Measurements from ENCODE around the gene CCR7. TPM values are rescaled to one million over a fixed set of nuclear protein-coding genes. Genes with fewer than 3 reads are reported as not detected.

Gene CCR7
- total and polyA plus RNA-seq, 2 of the 13 experiments (the other 11 are each of a cell fraction or from before 2014, with no cell fraction given): 0.04 to 0.53 TPM

DNA sequence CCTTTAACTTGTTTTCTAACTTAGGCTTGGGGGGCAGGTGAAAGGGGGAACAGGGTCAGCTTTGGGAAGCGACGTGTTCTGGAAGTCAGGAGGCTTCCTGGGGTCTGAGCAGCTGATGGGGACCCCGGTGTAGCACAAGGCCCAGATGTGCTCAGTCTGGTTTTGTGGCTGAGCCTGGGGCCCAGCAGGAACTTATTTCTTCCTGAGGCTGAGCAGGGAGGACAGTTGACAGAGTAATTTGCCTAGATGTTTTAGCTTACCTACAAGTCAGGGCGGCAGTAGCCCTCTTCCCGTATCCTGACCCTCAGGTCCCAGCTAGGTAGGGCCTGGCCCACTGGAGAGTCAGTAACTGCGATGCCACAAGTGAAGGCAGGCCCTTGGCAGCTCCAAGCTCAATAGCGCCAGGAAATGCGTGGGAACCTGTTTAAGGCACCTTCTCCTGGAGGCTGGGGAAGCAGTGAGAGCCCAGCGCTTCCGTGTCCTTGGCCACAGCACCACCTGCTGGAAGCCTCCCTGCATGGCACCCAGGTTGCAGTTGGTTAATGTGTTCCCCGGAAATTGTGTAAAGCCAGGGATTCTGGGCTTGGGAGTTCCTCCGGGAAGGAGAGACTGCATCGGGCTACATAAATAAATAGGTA, 5.2 kb downstream of the CCR7 start (continued):
- TF ChIP-seq ZNF274 (CRISPR knock-in tag; IDR thresholded peaks at IDR 0.05) (peak; percentile 71; the same call in 1 of the 2 replicates), MTF2 (CRISPR knock-in tag; IDR thresholded peaks at IDR 0.05; ENCODE audit: borderline replicate concordance) (no peak), TEAD3 (CRISPR knock-in tag; optimal IDR thresholded peaks at IDR 0.05; ENCODE audit: borderline replicate concordance) (peak; percentile 86), PHF8 (CRISPR knock-in tag; IDR thresholded peaks at IDR 0.05) (peak; percentile 60), KDM3A (CRISPR knock-in tag; IDR thresholded peaks at IDR 0.05; ENCODE audit: low read depth) (peak; percentile 91; the same call in 1 of the 2 replicates), ZSCAN30 (CRISPR knock-in tag; IDR thresholded peaks at IDR 0.05) (no peak), CBX5 (CRISPR knock-in tag; IDR thresholded peaks at IDR 0.05; ENCODE audit: borderline replicate concordance) (peak; percentile 94), ZNF7 (CRISPR knock-in tag; IDR thresholded peaks at IDR 0.05) (peak; percentile 56), ZNF747 (CRISPR knock-in tag; IDR thresholded peaks at IDR 0.05; ENCODE audit: borderline replicate concordance) (no peak), ZNF616 (CRISPR knock-in tag; IDR thresholded peaks at IDR 0.05; ENCODE audit: low read depth) (no peak), ZFP36L1 (CRISPR knock-in tag; IDR thresholded peaks at IDR 0.05) (no peak)
- TF ChIP-seq, protein P1, sequence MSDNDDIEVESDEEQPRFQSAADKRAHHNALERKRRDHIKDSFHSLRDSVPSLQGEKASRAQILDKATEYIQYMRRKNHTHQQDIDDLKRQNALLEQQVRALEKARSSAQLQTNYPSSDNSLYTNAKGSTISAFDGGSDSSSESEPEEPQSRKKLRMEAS (IDR thresholded peaks at IDR 0.05): peak; percentile 76
- TF ChIP-seq, protein P2, sequence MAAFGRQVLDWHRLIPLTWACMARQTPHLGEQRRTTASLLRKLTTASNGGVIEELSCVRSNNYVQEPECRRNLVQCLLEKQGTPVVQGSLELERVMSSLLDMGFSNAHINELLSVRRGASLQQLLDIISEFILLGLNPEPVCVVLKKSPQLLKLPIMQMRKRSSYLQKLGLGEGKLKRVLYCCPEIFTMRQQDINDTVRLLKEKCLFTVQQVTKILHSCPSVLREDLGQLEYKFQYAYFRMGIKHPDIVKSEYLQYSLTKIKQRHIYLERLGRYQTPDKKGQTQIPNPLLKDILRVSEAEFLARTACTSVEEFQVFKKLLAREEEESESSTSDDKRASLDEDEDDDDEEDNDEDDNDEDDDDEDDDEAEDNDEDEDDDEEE (CRISPR knock-in tag; IDR thresholded peaks at IDR 0.05): no peak; the same call in 1 of the 2 replicates
- TF ChIP-seq, protein P3, sequence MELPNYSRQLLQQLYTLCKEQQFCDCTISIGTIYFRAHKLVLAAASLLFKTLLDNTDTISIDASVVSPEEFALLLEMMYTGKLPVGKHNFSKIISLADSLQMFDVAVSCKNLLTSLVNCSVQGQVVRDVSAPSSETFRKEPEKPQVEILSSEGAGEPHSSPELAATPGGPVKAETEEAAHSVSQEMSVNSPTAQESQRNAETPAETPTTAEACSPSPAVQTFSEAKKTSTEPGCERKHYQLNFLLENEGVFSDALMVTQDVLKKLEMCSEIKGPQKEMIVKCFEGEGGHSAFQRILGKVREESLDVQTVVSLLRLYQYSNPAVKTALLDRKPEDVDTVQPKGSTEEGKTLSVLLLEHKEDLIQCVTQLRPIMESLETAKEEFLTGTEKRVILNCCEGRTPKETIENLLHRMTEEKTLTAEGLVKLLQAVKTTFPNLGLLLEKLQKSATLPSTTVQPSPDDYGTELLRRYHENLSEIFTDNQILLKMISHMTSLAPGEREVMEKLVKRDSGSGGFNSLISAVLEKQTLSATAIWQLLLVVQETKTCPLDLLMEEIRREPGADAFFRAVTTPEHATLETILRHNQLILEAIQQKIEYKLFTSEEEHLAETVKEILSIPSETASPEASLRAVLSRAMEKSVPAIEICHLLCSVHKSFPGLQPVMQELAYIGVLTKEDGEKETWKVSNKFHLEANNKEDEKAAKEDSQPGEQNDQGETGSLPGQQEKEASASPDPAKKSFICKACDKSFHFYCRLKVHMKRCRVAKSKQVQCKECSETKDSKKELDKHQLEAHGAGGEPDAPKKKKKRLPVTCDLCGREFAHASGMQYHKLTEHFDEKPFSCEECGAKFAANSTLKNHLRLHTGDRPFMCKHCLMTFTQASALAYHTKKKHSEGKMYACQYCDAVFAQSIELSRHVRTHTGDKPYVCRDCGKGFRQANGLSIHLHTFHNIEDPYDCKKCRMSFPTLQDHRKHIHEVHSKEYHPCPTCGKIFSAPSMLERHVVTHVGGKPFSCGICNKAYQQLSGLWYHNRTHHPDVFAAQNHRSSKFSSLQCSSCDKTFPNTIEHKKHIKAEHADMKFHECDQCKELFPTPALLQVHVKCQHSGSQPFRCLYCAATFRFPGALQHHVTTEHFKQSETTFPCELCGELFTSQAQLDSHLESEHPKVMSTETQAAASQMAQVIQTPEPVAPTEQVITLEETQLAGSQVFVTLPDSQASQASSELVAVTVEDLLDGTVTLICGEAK (IDR thresholded peaks at IDR 0.05): no peak
- TF ChIP-seq, protein P3 (CRISPR knock-in tag; IDR thresholded peaks at IDR 0.05): no peak; the same call in 1 of the 2 replicates
- TF ChIP-seq, protein P4, sequence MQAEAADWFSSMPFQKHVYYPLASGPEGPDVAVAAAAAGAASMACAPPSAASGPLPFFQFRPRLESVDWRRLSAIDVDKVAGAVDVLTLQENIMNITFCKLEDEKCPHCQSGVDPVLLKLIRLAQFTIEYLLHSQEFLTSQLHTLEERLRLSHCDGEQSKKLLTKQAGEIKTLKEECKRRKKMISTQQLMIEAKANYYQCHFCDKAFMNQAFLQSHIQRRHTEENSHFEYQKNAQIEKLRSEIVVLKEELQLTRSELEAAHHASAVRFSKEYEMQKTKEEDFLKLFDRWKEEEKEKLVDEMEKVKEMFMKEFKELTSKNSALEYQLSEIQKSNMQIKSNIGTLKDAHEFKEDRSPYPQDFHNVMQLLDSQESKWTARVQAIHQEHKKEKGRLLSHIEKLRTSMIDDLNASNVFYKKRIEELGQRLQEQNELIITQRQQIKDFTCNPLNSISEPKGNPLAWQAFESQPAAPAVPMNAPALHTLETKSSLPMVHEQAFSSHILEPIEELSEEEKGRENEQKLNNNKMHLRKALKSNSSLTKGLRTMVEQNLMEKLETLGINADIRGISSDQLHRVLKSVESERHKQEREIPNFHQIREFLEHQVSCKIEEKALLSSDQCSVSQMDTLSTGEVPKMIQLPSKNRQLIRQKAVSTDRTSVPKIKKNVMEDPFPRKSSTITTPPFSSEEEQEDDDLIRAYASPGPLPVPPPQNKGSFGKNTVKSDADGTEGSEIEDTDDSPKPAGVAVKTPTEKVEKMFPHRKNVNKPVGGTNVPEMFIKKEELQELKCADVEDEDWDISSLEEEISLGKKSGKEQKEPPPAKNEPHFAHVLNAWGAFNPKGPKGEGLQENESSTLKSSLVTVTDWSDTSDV (CRISPR knock-in tag; IDR thresholded peaks at IDR 0.05): no peak; the same call in 1 of the 2 replicates
